Pancreas (tissue), 10 donors: ENCODE measurements around the gene DAB2IP. TPM values are rescaled to one million over a fixed set of nuclear protein-coding genes. Genes with fewer than 3 reads are reported as not detected.

Experiments used
- ATAC-seq, 4 donors: fragments of 200-7000 bp; cut with Tn5 transposase; one replicate each; pipeline versions ENCODE4 v1.8.0 to v1.9.1; 2020; ENCODE audit warnings: mild to moderate bottlenecking in 4 of 4, moderate library complexity in 4 of 4
- DNase-seq, 6 donors: peaks; one replicate each; pipeline ENCODE4 v3.0.0-alpha.2; 2020
- FAIRE-seq: peaks from 2 replicates; lab custom pipeline; 2012; peaks lifted over from hg19 to GRCh38; lab: Jason Lieb, UNC
- H3K27ac ChIP-seq, 4 donors: fragments of 200-600 bp; sonication (generic); 1 replicate in 3 of 4; 2 replicates in 1 of 4; pipeline versions ENCODE4 v1.5.0 to v1.8.0; 2020
- H3K27me3 ChIP-seq, 4 donors: fragments of 200-600 bp; one replicate each; pipeline ENCODE4 v1.8.0; 2021
- H3K36me3 ChIP-seq, 3 donors: fragments of 200-600 bp; sonication (generic) in 1 of 3; one replicate each; pipeline versions ENCODE4 v1.5.0 to v1.8.0; 2020 to 2021
- H3K4me1 ChIP-seq, 3 donors: fragments of 200-600 bp; one replicate each; pipeline ENCODE4 v1.8.0; 2021
- H3K4me3 ChIP-seq, 4 donors: fragments of 200-600 bp; sonication (generic) in 2 of 4; one replicate each; pipeline versions ENCODE4 v1.5.0 to v1.8.0; 2020 to 2021
- H3K9me3 ChIP-seq, 4 donors: fragments of 200-600 bp; one replicate each; pipeline ENCODE4 v1.8.0; 2021
- CTCF ChIP-seq, 4 donors: fragments of 200-600 bp; sonication (generic) in 3 of 4; IDR thresholded peaks; one replicate each; pipeline versions ENCODE4 v1.5.0 to v1.8.0; 2021; ENCODE audit warnings: antibody characterized with exemption in 4 of 4
- WGBS, 2 donors: extraction: QIAGEN DNeasy Blood & Tissue Kit; methylation state at CpG; one replicate each; pipeline ENCODE4 v1.1.7; 2013; 5-methylcytosine and 5-hydroxymethylcytosine counted together
- intact Hi-C, 3 donors: fragments of 100-400 bp; cut with DNase I; formaldehyde crosslinking; loops; one replicate each; pipeline versions ENCODE4 v1.11.1 to v1.14.2; 2022
- polyA plus RNA-seq, 2 donors: library from polyadenylated mRNA; stranded (reverse); fragments of 200-250 nt; gene quantifications; one replicate each; pipeline ENCODE4 v1.2.3, GENCODE V29; 2013
- total RNA-seq, 6 donors: library from RNA; stranded (reverse); fragmentation: NEBNext Ultra II Directional in 4 of 6; extraction: Animal tissue kit (Norgen Biotek cat#: 25700) in 4 of 6; gene quantifications; one replicate each; pipeline versions ENCODE4 v1.2.1 to v1.2.4, GENCODE V29; 2021 to 2023
- donor health status: healthy with polysubstance abuse.
- donor health status: DM: no; HTN: no; CAD: no; lungs with moderate emphysema.
- donor health status: DM: no; HTN: no; CAD: no.
- donor health status: control.
- donor health status: control.
- donor health status: Bipolar disorder and iron deficiency.
- donor health status: DM: yes; HTN: yes; CAD: no.
- donor health status: DM: no; HTN: no; CAD: no.
- donor health status: DM: no; HTN: no; CAD: no.
- donor health status: DM: yes; HTN: yes; CAD: no.

Gene DAB2IP
- total and polyA plus RNA-seq, 8 donors: 14.7 to 52.1 (median 25.3) TPM

GRCh38 chr9:121667214-121667613 is 15.8 kb downstream of the DAB2IP start:
- Histone ChIP-seq H3K9me3 (no peaks in the 10 kb centered on the region), H3K36me3 (no peaks in the 10 kb centered on the region), H3K27ac (peak overlapping the region in 2 of 4 donors; percentile 62 to 63), H3K27me3 (no peaks in the 10 kb centered on the region), H3K4me3 (no peak overlapping the region), H3K4me1 (peaks cover 0 to 4% (median 0%) of the 10 kb centered on the region in 3 donors)
- ATAC-seq: peak; percentile 75 to 88 (median 80)
- DNase-seq: peak in 5 of 6 donors; percentile 44 to 56 (median 49)
- no peak for TF ChIP-seq CTCF (IDR thresholded peaks at IDR 0.05)
- 42 to 44% methylated on average over 6 of the region's 6 CpGs for WGBS, 2 donors
- FAIRE-seq: no peak
- intact Hi-C loops: no loop called here

- Histone ChIP-seq H3K4me1 (peaks cover 0 to 4% (median 0%) of the 10 kb centered on the region in 3 donors), H3K27ac (peak overlapping the region in 1 of 4 donors; percentile 17), H3K9me3 (no peaks in the 10 kb centered on the region), H3K36me3 (no peaks in the 10 kb centered on the region), H3K27me3 (no peaks in the 10 kb centered on the region), H3K4me3 (no peak overlapping the region)
- 95 to 97% methylated on average over 9 of the region's 9 CpGs for WGBS, 2 donors
- no peak for ATAC-seq
- intact Hi-C loops: no loop called here
- TF ChIP-seq CTCF (IDR thresholded peaks at IDR 0.05): no peak
- no peak for FAIRE-seq
- DNase-seq: no peak
Measured at GRCh38 chr9:121667890-121668289, 16.5 kb downstream of the DAB2IP start.

- DNase-seq: peak in 5 of 6 donors; percentile 55 to 84 (median 79)
- Histone ChIP-seq H3K27me3 (no peaks in the 10 kb centered on the region), H3K4me3 (no peak overlapping the region), H3K4me1 (peaks cover 0 to 4% (median 0%) of the 10 kb centered on the region in 3 donors), H3K9me3 (no peaks in the 10 kb centered on the region), H3K36me3 (no peaks in the 10 kb centered on the region), H3K27ac (peak overlapping the region in 2 of 4 donors; percentile 48 to 76)
- peak; percentile 82 to 86 (median 84) for ATAC-seq
- intact Hi-C loops: loop anchor here in 1 of 3 donors (10.0 kb wide), 1 partner anchor 116 kb away; no protein-coding TSS in a partner anchor
- no peak for TF ChIP-seq CTCF (IDR thresholded peaks at IDR 0.05)
- FAIRE-seq: no peak
- WGBS, 2 donors: 25 to 36% methylated on average over 5 of the region's 5 CpGs
Measured at GRCh38 chr9:121670431-121670830, 19.0 kb downstream of the DAB2IP start.

- no peak overlapping the region for H3K27ac ChIP-seq
- no peaks in the 10 kb centered on the region for H3K36me3 ChIP-seq
- no peak for FAIRE-seq
- intact Hi-C loops: loop anchor here in 1 of 3 donors (10.0 kb wide), 1 partner anchor 117 kb away; no protein-coding TSS in a partner anchor
- no peak overlapping the region for H3K4me3 ChIP-seq
- no peaks in the 10 kb centered on the region for H3K27me3 ChIP-seq
- 70 to 73% methylated on average over 5 of the region's 5 CpGs for WGBS, 2 donors
- TF ChIP-seq CTCF (IDR thresholded peaks at IDR 0.05): no peak
- ATAC-seq: peak in 1 of 4 donors; percentile 20
- no peak for DNase-seq
- H3K9me3 ChIP-seq: no peaks in the 10 kb centered on the region
- H3K4me1 ChIP-seq: peaks cover 0 to 4% (median 0%) of the 10 kb centered on the region in 3 donors
Measured at GRCh38 chr9:121671612-121672155, 20.2 kb downstream of the DAB2IP start.

GRCh38 chr9:121672213-121672612 is 20.8 kb downstream of the DAB2IP start:
- WGBS, 2 donors: 90 to 92% methylated on average over 7 of the region's 7 CpGs
- no peak for TF ChIP-seq CTCF (IDR thresholded peaks at IDR 0.05)
- FAIRE-seq: no peak
- Histone ChIP-seq H3K4me1 (peaks cover 0 to under 1% (median 0%) of the 10 kb centered on the region in 3 donors), H3K9me3 (no peaks in the 10 kb centered on the region), H3K27ac (no peak overlapping the region), H3K4me3 (no peak overlapping the region), H3K36me3 (no peaks in the 10 kb centered on the region), H3K27me3 (no peaks in the 10 kb centered on the region)
- ATAC-seq: no peak
- intact Hi-C loops: loop anchor here in 1 of 3 donors (10.0 kb wide), 1 partner anchor 117 kb away; no protein-coding TSS in a partner anchor
- peak in 1 of 6 donors; percentile 11 for DNase-seq
